GM12874 (cell line): Measurements from ENCODE around the gene ITGA1.

ENCODE experiments used
- TF ChIP-seq, protein P1 (sequence below): IDR thresholded peaks from 2 replicates; pipeline ENCODE4 v1.5.1; 2011; ENCODE audit warnings: low read depth, mild to moderate bottlenecking, control low read depth, low read length, moderate library complexity; ENCODE audit not compliant: insufficient read depth

Gene ITGA1

DNA sequence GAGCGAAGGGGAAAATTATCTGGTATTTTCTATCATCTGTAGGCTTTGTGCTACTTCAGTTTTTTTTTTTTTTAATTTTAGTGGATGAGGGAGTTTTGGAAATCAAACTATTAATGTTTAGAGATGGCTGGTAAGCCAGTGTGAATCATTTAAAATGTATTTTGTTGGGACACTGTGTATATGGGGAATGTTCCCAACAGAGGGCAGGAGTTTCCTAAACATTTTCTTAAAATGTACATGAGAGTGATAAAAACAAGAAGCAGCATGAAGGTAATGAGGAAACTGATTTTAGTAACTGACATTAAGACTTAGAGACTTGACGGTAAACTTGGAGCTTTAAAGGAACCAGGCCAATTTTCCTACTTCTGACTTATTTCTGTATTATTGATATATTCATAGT is 133.2 kb downstream of the ITGA1 start:
- TF ChIP-seq, protein P1, sequence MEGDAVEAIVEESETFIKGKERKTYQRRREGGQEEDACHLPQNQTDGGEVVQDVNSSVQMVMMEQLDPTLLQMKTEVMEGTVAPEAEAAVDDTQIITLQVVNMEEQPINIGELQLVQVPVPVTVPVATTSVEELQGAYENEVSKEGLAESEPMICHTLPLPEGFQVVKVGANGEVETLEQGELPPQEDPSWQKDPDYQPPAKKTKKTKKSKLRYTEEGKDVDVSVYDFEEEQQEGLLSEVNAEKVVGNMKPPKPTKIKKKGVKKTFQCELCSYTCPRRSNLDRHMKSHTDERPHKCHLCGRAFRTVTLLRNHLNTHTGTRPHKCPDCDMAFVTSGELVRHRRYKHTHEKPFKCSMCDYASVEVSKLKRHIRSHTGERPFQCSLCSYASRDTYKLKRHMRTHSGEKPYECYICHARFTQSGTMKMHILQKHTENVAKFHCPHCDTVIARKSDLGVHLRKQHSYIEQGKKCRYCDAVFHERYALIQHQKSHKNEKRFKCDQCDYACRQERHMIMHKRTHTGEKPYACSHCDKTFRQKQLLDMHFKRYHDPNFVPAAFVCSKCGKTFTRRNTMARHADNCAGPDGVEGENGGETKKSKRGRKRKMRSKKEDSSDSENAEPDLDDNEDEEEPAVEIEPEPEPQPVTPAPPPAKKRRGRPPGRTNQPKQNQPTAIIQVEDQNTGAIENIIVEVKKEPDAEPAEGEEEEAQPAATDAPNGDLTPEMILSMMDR: no peak

DNA sequence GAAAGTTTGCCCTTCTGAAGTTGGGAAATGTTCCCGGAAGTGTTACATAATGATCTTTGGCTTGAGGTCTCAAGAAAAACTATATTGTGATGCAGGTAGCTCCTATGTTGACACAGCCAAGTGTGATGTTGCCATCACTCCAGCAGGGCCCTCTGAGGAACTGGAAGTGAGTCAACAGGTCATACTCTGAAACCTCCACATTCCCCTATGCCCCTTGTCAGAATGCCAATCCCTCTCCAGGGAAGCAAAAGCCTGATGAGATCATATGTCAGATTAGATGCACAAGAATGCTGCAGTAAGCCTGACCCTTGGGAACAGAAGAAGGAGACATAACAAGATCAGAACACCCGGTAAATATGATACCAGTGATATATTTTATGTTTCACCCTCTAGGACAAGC is 134.7 kb downstream of the ITGA1 start:
- TF ChIP-seq, protein P1: no peak

DNA sequence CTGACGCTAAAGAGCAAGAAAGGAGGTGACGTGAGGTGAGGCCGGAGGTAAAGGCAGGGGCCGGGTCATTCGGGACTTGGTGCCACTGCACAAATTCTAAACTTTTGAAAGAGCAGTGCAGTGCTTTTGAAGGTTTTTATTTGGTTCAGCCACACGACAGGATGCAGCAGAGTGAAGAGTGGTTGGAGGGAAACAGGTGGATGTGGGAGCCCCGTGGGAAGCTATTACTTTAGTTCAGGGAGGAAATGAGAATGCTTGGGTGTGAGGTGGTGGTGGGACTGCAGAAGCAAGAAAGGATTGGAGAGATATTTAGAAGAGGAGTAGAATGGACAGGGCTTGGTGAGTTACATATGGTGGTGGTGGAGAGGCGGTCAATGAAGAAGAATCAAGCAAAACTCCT is 136.7 kb downstream of the ITGA1 start:
- TF ChIP-seq, protein P1: no peak

DNA sequence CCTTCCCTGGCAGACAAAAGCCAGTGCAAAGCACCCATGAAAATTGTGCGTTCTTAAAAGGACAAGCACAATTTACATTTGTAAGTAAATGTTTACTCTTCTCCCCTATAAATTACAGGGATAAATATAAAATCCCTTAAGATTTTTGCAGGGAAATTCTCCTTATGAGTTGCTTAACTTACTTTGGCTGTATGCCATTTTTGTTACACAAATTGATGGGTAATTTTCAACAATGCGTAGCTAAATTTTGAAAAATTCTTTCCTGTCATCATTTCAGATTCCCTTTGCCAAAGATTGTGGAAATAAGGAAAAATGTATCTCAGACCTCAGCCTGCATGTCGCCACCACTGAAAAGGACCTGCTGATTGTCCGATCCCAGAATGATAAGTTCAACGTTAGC is 137.3 kb downstream of the ITGA1 start:
- TF ChIP-seq, protein P1: no peak

DNA sequence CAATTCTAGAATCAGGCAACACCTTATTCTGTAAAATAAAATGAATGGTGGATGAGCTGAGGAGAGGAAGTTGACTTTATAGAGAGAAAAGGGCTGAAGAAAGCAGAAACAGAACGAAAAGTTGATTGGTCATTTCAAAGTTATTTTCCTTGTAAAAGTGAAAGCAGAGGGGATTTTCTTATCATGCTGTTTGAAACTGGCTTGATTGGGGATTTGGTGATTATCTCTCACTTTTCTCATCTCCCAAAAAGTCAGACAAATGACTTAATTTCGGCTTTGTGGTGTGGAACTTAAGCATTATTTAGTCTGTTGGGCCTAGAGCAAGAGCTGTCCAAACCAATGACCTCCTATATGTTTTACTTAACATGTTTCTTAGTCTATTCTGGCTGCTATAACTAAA is 141.0 kb downstream of the ITGA1 start:
- TF ChIP-seq, protein P1: no peak

DNA sequence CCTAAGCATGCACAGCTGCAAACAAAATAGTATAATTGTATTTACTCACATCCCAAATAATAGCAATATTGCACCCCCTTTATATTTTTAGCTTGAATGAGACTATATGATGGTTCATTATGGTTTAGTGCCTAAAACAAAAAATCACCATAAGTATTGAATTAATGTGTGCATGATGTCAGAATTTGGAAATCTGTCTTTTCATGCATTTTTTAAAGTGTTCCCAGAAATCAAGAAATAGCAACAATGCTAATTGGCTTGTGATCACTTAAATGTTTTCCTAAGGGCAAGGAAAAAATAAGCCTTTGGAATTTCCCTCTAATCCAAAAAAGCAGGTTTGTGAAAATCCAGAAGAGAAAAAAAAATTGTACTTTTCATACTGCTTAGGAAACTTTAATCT is 150.5 kb downstream of the ITGA1 start:
- TF ChIP-seq, protein P1: no peak

DNA sequence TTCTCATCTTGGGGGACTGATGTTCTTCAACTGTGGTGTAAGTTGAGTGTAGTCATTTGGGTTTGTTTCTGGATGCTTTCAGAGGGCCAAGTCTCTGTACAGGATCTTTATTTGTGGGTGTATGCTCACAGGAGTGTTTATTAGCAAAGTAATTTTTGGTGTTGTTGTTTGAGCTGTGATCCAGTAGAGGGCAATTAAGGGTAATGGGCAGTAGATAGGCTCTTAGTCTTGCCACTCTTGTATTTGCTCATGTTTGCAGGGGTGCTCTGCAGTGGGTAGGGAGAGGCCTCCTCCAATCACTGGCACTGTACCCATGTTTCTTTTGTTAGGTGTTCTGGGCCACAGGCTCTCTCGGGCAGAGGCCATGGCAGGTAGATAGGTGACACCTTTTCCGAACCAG is 155.6 kb downstream of the ITGA1 start:
- TF ChIP-seq, protein P1: 0 out of 2 replicates have a peak, but pooled peaks have one; percentile 23

DNA sequence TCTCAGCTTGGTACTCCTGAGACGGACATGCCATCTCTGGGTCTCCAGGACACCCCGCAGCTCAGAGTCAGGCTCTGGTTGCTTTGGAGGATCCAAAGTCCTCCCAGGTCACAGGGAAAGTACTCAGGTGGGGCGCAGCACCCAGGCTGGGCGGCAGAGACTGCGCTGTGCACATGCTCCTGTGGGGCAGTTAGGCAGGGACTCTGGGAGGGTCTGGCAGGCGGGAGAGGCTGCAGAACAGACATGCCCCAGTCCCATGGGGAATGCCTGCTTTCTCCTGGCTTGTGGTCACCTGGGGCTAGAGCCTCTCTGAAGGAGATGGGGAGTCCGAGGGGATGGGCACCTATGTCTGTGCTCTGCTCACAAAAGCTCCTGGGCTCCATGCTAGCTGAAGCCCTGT is 156.1 kb downstream of the ITGA1 start:
- TF ChIP-seq, protein P1: no peak
